GM12873 (cell line): ENCODE data around the gene TSPAN32.

Source experiments
- CTCF ChIP-seq: IDR thresholded peaks from 2 replicates; pipeline ENCODE4 v1.5.1; 2012; ENCODE audit warnings: low read depth, mild to moderate bottlenecking, moderate library complexity, low read length, control low read depth; ENCODE audit not compliant: insufficient read depth; ENCODE audit errors: missing control alignments

TSPAN32 gene

GRCh38 chr11:2272946-2273280 lies 28.9 kb upstream of the TSPAN32 start:
- TF ChIP-seq CTCF: no peak

GRCh38 chr11:2273311-2273710 lies 28.5 kb upstream of the TSPAN32 start:
- TF ChIP-seq CTCF: no peak

- TF ChIP-seq CTCF: no peak
These were observed 28.0 kb upstream of the TSPAN32 start for GRCh38 chr11:2273771-2274170.

- TF ChIP-seq CTCF: no peak
These were observed 26.2 kb upstream of the TSPAN32 start for GRCh38 chr11:2275334-2276279.

GRCh38 chr11:2276280-2277007 lies 25.4 kb upstream of the TSPAN32 start:
- TF ChIP-seq CTCF: no peak

GRCh38 chr11:2277008-2277346 lies 24.8 kb upstream of the TSPAN32 start:
- TF ChIP-seq CTCF: no peak

GRCh38 chr11:2277933-2278523 lies 23.8 kb upstream of the TSPAN32 start:
- no peak for TF ChIP-seq CTCF
